GM19328 (cell line): ENCODE results near the gene PDE6H.

Experiments used
- ATAC-seq: cut with Tn5 transposase; IDR thresholded peaks from one replicate; pipeline ENCODE4 v1.9.1; 2021; ENCODE audit warnings: mild to moderate bottlenecking, moderate library complexity; ENCODE audit not compliant: unreplicated experiment

The PDE6H gene

DNA sequence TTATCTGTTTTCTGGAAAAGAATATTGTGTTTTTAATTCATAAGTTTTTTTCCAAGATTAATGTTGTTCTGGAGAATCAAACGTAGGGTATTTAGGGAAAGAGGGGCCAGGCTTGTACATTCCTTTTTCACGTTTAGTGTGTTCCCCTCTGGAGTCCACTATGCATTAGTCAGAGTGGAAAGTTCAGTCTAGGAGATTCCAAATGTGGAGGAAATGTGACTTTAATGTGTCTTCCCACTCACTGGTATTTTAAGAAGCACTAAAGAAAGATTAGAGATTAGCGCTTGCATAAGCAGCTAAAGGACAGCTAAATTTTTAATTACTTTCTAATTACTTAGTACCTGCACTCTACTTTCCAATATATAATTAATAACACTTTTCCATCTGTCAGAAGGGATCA, 4.4 kb upstream of the PDE6H start:
- ATAC-seq: no peak

GRCh38 chr12:14970473-14970872, 2.4 kb upstream of the PDE6H start:
- no peak for ATAC-seq

DNA sequence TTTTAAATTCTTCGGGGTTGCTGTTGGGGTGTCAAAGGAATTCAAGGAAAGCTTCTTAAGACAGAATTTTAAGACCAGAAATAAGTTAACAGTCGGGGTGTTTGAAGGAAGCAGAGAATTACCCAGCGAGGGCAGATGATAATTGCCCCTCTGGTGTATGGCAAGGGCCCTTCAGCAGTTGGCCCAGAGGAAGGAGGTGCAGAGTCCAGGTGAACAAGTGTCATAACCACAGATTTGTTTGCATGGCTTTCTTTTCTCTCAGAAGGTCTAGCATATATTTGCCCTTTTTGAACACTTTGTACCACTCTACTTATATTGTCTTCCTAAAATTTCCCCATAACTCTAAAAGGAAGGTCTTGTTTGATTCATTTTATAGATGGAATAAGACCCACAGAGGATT, 1.8 kb downstream of the PDE6H start:
- no peak for ATAC-seq

DNA sequence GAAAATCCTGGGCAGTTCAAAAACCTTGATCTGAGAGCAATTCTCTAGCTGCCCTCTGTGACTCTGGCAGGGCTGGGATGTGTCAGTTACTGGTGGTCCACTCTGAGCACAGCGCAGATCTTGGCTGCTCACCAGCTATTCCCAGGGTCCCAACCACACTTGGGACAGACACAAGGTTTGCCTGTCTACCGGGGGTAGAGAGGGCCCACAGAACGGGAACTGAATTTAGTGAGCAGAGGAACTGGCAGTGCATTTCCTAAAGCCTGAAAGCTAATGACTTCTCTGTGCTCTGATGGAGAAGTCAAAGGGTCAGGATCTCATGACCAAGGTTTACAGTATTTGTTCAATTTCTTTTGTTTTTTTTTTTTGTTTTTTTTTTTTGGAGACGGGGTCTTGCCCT, 2.6 kb downstream of the PDE6H start:
- no peak for ATAC-seq

GRCh38 chr12:14976658-14977057, 3.8 kb downstream of the PDE6H start:
- ATAC-seq: no peak

GRCh38 chr12:14979468-14979867, 6.6 kb downstream of the PDE6H start:
- ATAC-seq: no peak

DNA sequence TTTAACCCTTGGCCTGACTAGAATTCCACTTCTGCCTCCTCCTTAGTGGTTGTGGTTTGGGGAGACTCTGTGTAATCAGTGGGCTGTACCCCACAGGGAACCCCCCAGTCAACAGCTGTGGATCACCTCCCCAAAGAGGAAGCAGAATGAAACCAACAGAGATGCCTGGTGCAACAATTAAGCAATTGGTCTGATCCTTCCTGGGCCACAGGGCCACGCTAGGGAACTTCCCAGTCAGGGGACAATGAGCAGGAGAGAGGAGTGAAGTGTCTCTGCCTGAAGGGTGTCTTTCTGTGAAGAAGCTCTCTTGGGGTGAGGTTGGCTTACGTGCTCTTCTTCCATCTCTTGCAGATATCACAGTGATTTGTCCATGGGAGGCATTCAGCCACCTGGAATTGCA, 8.2 kb downstream of the PDE6H start:
- ATAC-seq: no peak

GRCh38 chr12:14982562-14982961, 9.7 kb downstream of the PDE6H start:
- ATAC-seq: no peak

GRCh38 chr12:14982991-14983390, 10.1 kb downstream of the PDE6H start:
- no peak for ATAC-seq

GRCh38 chr12:14984036-14984435, 11.2 kb downstream of the PDE6H start:
- no peak for ATAC-seq

DNA sequence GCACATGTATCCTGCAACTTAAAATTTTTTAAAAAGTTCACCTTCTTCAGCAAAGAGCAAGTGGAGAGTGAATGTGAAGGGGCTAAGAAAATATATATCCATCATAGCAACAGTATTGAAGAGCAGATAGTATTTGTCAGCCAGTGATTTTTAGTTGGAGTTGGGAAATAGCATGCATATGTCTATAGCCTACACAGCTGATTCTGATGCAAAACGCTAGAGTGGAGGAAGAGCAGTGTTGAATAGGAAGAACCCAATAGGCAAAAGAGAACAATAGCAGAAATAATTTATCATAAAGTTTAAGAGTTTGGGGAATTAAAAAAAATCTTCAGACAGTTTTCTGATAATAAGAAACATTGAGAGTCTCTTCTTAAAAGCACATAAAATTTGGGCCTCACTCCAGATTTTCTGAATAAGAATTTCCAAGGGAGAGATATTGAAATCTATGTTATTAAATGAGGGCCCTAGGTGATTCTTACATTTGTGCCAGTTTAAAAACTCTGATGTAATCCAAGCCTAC, 12.0 kb downstream of the PDE6H start:
- no peak for ATAC-seq

DNA sequence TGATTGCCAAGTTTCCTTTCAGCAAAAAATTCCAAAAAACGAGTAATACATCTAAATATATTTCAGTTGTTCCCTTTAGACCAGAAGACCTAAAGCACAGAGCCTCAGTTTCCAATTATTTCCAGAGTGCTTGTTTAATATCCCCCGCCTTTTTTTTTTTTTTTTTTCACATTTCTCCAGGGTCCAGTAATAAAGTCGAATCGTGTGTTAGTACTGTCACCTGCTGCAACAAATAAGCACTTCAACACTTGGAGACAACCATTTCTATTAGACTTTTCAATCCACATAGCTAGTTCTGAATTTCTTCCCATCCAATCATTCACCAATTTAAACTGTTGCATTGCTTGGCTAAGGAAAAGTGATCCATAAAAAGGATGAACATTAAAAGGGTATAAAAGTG, 13.6 kb downstream of the PDE6H start:
- ATAC-seq: no peak

GRCh38 chr12:14988035-14988434, 15.2 kb downstream of the PDE6H start:
- no peak for ATAC-seq

DNA sequence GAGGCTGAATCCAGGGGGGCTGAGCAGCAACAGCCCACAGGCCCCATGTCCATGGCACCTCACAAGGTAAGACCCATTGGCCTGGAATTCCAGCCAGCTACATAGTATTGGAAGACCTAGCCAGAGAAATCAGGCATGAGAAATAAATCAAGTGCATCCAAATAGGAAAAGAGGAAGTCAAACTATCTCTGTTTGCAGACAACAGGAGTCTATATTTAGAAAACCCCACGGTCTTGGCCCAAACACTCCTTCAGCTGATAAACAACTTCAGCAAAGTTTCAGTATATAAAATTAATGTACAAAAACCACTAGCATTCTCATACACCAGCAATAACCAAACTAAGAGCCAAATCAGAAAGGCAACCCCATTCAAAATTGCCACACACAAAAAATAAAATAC, 16.9 kb downstream of the PDE6H start:
- ATAC-seq: peak; percentile 50

DNA sequence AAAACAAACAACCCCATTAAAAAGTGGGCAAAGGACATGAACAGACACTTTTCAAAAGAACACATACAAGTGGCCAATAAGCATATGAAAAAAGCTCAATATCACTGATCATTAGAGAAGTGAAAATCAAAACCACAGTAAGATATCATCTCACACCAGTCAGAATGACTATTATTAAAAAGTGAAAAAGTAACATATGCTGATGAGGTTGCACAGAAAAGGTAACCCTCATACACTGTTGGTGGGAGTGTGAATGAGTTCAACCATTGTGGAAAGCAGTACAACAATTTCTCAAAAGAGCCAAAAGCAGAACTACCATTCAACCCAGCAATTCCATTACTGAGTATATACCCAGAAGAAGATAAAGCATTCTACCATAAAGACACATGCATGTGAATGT, 18.2 kb downstream of the PDE6H start:
- ATAC-seq: no peak

DNA sequence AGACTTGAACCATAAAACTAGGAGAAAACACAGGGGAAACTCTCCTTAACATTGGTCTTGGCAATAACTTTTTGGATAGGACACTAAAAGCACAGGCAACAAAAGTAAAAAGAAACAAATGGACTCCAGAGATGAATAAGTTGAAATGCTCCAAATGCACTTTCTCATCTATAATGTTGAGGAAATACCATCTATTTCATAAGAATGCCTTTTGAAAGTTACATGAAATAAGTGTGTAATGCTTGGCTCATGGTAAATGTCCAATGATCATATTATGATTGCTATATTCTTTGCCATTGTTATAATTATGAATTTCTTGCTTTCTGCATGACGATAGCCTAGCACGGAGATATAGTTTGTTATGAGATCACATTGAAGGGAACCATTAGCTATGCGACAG, 19.8 kb downstream of the PDE6H start:
- no peak for ATAC-seq

- ATAC-seq: no peak
Observed at GRCh38 chr12:14993117-14993516, 20.3 kb downstream of the PDE6H start.

- ATAC-seq: no peak
Observed at GRCh38 chr12:14993537-14994266, 20.9 kb downstream of the PDE6H start.

DNA sequence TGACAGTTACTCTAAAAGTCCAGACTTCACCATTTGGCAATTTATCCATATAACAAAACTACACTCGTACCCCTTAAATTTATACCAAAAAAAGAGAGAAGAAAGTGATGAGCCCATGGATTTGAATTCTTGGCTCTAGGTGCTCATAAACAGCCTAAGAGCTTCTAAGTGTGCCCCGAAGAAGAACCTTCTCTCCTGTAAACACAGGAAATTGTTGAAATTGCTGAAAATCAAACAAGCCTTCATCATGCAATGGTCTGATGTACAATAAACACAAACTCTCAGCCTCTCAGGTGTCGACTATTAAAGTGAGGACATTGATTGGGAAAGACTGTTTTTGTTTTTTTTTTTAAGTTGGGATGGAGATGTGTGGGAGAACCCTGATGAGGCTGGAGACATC, 21.8 kb downstream of the PDE6H start:
- no peak for ATAC-seq

DNA sequence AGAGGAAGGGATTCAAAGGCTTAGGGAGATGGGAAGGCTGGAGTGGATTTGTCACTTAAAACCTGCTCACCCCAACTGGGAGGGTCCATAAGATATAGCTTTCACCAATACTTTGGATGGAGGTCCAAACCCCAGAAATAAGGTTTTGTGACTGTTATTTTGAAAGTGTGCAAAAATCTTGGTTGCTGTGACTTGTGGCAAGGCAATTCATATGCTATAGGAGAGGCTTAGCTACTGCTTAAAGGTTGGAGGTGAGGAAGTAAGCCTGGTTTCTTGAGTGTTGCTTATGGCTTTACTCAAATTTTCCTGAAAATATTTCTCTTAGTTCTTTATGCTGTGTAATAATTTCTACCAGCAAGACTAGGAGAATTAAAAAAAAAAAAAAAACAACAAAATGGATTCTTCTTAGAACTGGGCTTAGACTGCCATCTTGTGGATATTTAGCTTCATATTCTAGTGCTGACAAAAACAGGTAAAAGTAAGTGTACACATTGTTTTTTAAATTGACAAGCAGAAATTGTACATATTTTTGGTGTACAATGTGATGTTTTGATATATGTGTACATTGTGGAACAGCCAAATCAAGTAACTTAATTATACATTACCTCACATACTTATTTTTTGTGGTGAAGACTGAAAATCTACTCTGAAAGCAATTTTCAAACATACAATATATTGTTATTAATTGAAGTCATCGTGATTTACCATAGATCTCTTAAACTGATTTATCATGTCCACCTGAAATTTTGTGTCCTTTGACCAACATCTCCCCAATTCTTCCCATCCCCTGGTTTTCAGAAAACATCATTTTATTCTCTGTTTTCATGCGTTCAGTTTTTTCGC, 23.0 kb downstream of the PDE6H start:
- ATAC-seq: no peak

- ATAC-seq: no peak
Observed at GRCh38 chr12:14997998-14998397, 25.2 kb downstream of the PDE6H start.

- no peak for ATAC-seq
Observed at GRCh38 chr12:14999021-14999694, 26.3 kb downstream of the PDE6H start.
